ENCODE data around the gene LBX1.
A peak's percentile ranks its signal among the peaks of the same experiment; 100 is the strongest.

The LBX1 gene

GRCh38 chr10:101224910-101225823, 4.1 kb downstream of the LBX1 start:
- DNase-seq = no peak

GRCh38 chr10:101224060-101224909, 5.0 kb downstream of the LBX1 start:
- no peak for DNase-seq

- DNase-seq = no peak
Measured at GRCh38 chr10:101223274-101224059, 5.8 kb downstream of the LBX1 start.

GRCh38 chr10:101222683-101223273, 6.5 kb downstream of the LBX1 start:
- DNase-seq = no peak

GRCh38 chr10:101221963-101222531, 7.2 kb downstream of the LBX1 start:
- DNase-seq = no peak

- no peak for DNase-seq
Measured at GRCh38 chr10:101221549-101221948, 7.7 kb downstream of the LBX1 start.

- no peak for DNase-seq
Measured at GRCh38 chr10:101219946-101220451, 9.3 kb downstream of the LBX1 start.

GRCh38 chr10:101219139-101219945, 9.9 kb downstream of the LBX1 start:
- DNase-seq = no peak

GRCh38 chr10:101218351-101219138, 10.7 kb downstream of the LBX1 start:
- no peak for DNase-seq

- no peak for DNase-seq
Measured at GRCh38 chr10:101217450-101218281, 11.6 kb downstream of the LBX1 start.

- DNase-seq = no peak
Measured at GRCh38 chr10:101217044-101217425, 12.2 kb downstream of the LBX1 start.

GRCh38 chr10:101216207-101217043, 12.8 kb downstream of the LBX1 start:
- no peak for DNase-seq

GRCh38 chr10:101215397-101216206, 13.7 kb downstream of the LBX1 start:
- DNase-seq = no peak

GRCh38 chr10:101214446-101215396, 14.5 kb downstream of the LBX1 start:
- peak; percentile 29 for DNase-seq

- no peak for DNase-seq
Measured at GRCh38 chr10:101208543-101208942, 20.7 kb downstream of the LBX1 start.

GRCh38 chr10:101207026-101207425, 22.2 kb downstream of the LBX1 start:
- no peak for DNase-seq
